ENCODE data around the gene COL21A1.

The COL21A1 gene

DNA sequence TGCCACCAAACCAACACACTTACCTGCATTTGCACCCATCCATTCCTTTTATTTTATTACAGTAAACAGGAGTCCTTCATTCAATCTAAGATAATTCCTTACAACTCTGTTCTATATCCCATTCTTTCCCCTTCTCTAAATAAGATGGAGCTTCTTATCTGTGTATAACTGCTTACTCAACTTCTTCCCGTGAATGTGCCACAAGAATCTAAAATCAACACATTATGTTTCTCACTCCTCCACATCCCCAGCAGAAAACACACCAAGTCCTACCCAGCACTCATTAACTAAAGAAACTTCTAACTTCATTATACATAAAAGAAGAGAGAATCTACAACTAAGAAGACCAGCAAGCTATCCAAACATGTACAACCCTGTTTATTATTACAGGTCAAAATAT is 141.1 kb downstream of the COL21A1 start:
- no peak for DNase-seq (ENCODE audit: low read depth)

DNA sequence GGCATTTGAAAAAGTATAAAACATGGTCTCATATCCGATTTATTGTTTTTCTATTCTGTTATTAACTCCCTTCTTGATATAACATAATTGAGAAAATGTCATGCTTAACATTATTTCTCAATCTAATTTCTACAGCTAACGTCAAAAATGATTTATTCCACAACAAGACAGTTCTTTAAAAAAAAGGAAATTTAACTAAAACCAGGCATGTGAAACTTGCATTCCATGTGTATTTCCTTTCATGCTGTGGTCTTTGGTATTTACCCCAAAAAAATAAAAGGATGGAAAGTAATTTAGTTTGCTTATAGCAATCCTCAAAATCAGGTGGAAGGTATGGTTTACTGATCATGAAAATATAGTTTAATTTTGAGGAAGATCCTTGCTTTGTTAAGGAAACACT is 142.8 kb downstream of the COL21A1 start:
- DNase-seq (ENCODE audit: low read depth) = no peak

DNA sequence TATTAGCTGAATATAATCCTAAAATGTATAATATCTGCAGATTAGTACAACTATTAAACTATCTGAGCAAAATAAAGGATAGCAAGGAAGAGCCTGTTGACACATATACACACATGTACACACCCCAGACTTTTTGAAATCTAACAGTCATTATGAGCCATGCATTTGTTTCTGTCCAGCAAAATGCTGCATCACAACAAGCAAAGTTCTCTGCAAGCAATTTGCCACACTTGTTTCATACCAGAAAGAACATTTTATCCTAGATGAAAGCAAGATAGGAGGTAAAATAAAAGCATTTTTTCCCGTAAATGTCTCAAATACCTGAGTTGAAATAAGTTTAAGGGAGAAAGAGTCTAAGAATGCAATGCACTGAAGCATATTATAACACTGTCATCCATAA is 145.2 kb downstream of the COL21A1 start:
- DNase-seq (ENCODE audit: low read depth) = no peak

DNA sequence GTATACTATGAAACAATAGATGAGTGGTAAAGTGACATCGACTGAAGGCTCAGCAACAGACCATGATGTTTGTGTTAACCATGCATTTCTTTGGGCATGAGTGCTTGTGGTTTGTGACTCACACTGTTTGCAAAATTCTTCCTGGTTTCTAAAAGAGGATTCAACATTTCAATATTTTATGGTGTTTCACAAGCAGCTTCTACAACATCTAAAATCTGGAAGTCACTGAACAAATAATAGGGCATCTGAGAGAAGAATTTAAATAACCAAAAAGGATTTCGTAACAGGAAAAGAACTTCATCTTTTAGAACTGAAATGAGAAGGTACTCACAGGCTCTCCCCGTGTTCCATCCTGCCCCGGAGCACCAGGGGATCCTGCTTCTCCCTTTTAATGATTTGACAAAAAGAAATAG is 146.2 kb downstream of the COL21A1 start:
- DNase-seq (ENCODE audit: low read depth) = no peak

DNA sequence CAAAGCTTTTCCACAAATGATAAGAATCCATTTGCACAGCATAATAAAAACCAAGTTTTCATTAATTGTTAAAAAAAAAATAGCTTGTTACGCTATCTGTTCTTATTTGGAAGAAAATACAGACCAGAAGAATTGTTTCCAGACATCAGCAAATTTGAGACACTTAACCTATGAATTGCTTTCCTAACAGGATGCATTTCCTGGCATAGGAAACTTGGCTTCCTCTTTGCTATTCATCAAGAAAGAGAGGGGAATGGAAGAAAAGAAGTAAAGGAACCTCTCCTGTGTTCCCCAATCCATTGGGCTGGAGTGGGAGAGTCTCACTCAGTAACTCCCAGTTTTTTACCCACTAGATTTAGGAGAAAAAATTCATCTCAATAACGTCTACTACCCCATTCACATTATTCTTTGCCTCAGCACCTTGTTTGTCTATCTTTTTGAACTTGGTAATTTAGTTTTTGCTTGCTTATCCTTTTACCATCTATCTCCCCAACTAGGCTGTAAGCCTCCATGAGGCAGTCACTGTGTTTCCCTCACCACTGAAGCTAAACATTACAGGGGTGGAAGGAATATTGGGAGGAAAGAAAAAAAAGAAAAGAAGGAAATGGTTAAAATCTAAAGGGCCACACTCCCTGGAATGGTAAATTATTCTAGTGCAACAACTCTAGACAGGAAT is 150.3 kb downstream of the COL21A1 start:
- DNase-seq (ENCODE audit: low read depth) = no peak

DNA sequence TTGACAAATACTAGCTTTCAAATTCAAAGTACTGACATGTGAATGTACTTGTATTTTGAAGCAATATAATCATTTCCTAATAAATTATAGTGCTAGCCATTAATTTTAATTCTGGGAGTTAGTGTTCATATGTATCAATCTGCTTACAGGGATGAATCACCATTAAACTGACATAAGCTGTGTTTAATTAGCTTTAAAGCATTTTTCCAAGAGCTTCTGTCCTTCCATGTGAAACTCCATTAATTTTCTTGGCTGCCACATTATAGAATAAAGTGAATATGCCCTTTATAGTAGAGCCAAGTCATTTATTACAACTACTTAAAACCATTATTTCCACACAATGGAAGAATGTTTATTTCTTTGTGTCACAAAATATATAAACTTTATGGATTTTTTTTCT is 150.8 kb downstream of the COL21A1 start:
- DNase-seq (ENCODE audit: low read depth) = no peak

DNA sequence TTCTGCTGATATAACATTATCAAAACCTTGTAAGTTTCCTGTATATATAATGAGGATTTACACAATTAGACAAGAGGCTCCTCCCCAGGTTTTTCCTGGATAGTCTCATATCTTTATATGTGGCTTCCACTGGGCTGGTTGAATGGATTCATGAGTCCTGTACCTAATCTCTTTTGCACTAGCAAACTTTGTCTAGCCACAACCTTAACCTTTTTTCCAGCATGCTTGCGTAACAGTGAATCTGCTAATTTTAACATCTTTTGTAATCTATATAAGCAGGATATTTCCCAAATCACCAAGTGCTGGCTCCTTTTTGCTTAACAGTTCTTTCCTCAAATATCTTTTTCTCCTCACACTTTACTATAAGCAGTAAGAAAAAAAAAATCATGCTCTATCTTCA is 153.6 kb downstream of the COL21A1 start:
- DNase-seq (ENCODE audit: low read depth) = no peak

DNA sequence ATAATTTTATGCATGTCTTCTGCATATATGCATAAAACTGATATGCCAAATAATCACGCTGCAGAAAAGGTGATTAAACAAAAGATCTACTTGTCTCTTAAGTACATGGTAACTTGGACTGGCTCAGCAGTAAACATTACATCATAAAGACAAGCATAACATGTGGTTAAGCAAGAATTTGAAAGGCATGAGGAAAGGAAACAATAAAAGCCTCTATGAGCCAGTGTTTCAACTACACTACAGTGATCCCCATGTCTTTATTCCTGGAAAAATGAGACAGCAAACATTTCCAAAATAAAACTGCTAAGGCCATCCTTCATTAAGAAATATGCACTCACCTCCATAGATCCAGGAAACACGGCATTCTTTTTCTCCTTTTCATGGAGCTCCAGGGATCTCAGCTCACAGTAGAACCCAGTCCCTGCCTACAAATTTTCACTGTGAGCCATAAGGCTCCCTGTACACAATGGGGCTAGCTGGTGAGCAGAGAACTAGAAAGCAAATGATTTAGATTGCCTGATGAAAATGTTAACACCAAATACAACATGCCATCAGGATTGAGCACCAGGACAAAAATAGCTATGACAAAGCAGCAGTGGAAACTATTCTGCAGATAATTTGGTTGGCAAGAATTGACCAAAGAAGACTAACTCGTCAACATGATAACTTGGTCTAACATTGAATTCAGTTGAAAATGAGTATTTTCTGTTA is 156.1 kb downstream of the COL21A1 start:
- DNase-seq (ENCODE audit: low read depth) = no peak

DNA sequence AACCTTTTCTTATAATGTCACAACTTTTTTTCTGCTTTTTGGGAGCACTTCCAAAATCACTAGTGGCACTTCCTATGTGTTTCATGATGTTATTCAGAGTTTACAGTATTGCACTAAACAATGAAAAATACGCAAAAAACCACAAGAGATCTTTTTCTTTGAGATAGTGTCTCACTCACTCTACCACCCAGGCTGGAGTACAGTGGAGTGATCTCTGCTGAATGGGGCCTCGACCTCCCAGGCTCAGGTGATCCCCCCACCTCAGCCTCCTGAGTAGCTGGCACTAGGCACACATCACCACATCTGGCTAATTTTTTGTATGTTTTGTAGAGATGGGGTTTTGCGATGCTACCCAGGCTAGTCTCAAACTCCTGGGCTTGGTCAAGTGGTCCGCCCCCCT is 158.7 kb downstream of the COL21A1 start:
- no peak for DNase-seq (ENCODE audit: low read depth)

DNA sequence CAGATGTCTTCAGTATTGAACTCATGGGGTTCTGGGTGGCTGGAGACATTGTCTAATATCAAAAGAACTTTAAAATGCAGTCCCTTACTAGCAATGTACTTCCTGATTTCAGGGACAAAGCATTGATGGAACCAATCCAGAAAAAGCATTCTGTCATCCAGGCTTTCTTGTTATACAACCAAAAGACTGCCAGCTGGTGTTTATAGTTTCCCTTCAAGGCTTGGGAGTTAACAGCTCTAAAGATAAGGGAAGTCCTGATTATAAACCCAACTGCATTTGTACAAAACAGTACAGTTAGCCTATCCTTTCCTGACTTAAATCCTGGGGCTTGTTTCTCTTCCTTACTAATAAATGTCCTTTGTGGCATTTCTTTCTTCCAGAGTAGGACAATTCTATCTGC is 160.0 kb downstream of the COL21A1 start:
- no peak for DNase-seq (ENCODE audit: low read depth)

DNA sequence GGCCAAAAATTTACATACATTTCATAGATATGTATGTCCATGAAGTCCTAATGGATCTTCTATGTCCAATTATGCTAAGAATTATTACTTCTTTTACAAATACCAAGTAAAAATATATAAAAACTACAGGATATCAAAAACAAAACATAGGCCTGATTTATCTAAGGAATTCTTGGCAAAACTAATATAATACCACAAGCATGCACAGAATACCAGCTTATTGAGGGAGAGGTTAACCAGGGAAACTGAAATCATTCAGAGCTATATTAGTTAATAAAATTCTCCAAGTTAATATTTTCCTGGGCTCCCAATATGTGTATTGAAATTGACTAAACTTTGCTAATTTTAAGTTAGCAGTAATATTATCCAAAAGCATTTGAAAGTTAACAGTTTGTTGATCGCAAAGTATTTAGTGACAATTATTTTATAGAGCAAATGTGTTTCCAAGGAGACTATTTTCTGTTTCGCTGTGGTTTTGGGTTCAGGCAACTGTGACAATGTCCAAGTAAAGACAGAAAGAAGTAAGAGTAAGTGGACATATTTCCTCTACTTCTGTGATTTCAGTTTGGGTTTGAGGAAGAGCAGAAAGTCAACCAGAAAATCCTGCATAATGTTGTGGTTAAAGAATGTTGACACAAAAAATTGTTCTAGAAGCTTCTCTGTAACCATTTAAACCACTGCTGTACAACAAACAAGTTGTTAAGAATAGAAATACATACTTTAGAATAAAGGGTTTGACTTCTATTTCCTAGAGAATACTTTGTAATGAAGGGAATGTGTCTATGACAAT is 167.4 kb downstream of the COL21A1 start:
- no peak for DNase-seq (ENCODE audit: low read depth)

DNA sequence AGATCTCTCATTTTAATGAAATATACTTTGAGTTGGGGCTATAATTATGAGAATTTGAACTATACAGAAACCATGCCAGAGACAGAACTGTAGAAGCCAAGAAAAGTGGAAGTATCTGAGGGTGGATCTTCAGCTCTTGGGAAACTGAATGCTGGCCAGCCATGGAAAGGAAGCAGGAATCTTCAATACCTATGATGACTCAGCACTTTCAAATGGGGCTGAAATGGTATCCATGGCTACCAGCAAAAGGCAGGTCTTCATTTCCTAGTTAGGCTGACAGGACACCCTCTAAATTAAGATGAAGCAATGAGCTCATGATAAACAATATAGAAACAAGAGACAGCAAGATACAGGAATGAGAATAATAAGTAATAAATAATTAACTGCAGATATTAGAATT is 171.3 kb downstream of the COL21A1 start:
- no peak for DNase-seq (ENCODE audit: low read depth)

DNA sequence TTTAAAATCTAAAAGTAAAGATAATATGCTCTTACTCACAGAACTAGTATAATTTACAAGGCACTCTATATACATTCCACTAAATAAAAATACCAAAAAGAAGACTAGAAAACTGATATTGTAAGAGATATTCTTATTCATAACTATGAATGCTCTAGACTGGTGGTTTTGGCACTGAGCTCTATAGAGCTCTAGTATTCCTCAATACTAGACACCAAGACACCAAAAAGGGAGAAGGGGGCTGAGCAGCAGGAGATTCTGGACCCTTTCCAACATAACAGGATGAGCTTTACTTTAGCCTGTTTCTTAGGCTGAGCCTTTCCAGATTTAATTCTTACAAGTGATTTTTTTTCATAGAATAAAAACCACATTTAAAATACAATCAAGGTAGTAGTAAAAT is 173.6 kb downstream of the COL21A1 start:
- DNase-seq (ENCODE audit: low read depth) = no peak

DNA sequence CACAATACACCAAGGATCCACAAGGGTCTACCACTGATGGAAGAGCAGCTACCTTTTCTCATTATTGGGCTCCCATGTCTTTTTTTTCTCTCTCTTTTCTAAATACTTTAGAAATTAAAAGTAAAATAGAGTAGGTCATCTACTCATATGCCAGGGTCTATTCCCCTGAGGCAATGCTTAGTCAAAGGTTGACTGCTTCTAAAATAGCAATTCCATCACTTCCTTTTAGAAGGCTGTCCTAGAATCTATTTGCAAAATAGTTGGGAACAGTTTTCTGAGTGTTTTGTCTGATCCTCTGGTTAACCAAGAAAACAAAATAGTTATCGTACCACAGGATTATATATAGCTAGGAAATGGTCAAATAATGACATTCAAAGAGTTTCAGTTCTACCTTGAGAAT is 174.1 kb downstream of the COL21A1 start:
- no peak for DNase-seq (ENCODE audit: low read depth)

DNA sequence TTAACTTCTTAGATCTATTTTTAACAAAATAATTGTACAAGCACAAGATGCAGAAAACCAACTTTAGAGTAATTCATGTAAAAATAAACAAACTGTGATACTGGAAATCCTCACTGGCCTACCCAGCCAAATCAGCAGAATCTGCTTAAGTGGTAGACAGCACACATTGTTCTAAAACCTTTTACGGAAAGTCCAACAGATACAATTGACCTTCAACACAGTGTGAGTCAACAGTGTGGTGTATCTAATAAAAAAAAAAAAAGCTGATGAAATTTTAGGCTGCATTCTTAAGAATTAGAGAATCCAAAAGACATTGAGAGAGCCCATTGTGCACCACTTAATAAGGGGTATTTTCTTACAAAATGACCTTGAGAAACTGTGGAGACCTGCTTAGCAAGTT is 174.5 kb downstream of the COL21A1 start:
- DNase-seq (ENCODE audit: low read depth) = no peak

DNA sequence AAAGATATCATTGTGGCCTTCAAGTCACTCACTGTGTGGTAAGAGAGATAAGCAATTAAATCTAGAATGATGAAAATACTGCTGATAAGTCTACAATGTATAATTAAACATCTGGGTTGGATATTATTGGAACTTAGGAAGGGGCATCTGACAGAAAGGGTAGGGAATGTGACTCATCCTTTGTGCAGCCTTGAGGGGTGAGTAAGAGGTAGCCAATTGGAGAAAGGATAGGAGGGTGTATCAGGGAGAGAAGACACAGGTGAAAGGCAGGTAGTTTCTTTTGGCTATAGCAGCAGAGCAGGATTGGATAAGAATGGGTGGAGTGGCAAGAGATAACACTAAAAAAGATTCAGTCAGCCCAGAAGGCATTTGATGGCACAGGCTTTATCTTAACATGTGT is 182.0 kb downstream of the COL21A1 start:
- DNase-seq (ENCODE audit: low read depth) = no peak

DNA sequence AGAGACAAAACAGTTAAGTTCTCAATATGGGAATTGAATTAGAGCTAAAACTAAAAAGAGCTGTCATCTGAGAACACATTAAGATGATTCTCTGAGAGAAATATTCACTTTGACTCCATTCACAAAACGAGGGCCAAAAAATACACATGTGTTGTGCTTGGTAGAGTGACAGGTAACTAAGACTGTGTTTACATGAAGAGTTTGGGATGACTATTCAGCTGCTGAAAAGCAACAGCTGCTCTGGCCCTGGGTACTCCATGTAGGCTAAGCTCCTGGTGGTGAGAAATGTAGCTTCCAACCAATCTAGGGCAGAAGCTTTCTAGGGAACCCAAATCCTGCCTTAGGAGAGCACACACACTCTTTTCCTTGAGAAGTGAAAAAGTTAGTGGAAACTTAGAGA is 184.5 kb downstream of the COL21A1 start:
- no peak for DNase-seq (ENCODE audit: low read depth)

DNA sequence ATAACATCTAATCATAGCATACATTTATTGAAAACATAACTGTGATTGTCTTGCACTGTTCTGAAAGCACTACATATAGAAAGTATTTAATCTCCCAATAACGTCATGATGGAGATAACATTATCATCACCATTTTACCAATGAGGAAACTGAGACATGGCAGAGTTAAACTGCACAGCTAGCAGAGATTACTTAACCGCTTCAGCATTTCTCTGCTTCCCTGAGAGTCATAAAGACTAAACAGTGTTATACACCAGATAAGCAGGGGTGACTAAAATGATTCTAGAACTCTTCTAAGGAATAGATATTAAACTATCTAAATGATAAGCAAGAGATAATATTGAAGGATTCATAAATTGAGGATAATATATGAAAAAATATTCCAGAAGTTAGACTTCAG is 188.7 kb downstream of the COL21A1 start:
- no peak for DNase-seq (ENCODE audit: low read depth)

DNA sequence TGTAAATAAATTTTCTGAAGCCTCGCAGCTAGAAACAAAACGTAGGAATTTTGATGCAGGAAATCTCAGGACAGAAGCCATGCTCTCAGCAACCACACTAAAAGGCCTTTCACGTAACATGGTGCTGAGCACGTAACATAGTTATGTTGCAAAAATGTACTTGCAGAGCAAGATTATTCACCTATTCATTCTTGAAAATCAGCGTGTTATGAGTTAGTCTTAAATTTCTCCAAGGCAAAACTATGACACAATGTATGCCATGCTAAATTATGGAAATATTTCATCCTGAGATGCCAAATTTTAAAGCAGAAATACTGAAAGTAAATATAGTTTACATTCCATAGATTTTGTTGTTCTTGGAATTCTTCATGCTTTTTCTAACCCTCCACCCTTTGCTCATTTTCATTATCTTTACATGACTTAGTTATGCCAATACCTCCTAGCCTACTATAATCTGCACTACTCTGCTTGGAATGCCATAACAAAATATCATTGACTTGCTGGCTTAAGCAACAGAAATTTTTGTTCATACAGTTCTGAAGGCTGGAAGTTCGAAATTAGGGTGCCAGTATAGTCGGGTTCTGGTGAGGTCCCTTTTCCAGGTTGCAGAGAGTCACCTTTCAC is 192.2 kb downstream of the COL21A1 start:
- DNase-seq (ENCODE audit: low read depth) = no peak

DNA sequence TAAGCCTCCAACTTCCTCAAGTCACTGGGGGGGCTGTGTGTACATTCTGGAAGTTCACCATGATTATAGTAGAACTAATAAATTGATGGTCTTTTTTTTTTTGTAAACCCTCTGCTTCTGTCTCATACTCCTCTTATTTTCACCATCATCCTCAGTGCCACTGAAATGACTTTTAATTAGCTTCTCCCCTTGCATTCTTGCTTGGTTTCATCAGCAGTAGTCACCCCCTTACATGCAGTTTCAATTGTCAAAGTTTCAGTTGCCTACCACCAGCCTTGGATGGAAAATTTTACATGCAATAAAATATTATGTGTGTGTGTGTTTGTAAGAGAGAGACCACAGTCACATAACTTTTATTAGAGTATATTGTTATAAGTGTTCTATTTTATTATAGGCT is 196.2 kb downstream of the COL21A1 start:
- DNase-seq (ENCODE audit: low read depth) = no peak

DNA sequence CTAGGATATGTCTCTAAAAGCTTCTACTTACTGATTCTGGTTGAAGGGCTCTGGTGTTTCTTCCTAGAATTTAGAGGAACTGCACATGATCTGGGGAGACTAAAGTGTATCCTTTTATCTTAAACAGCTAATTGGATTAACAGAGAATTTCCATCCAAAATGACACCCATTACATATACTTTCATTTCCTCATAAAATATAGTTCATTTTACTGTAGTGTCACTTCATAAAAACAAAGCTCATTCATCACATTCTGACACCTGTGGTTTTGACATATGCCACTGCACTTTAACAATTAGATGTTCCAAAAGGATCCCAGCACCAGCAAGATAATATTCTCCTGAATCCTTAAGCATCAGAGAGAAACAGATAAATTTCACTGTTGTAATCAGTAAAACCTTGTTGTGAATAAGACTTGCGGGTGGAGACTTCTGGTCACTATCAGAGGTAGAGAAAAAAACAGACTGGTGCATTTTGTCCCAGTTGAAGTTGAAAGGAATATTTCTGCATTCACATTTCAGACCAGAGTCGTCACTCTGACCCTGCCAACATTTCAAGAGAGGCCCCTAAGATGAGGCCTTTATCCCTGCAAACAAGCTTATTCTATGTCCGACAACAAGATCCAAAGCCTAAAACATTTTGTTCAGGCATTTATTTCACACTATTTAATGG is 196.7 kb downstream of the COL21A1 start:
- no peak for DNase-seq (ENCODE audit: low read depth)

DNA sequence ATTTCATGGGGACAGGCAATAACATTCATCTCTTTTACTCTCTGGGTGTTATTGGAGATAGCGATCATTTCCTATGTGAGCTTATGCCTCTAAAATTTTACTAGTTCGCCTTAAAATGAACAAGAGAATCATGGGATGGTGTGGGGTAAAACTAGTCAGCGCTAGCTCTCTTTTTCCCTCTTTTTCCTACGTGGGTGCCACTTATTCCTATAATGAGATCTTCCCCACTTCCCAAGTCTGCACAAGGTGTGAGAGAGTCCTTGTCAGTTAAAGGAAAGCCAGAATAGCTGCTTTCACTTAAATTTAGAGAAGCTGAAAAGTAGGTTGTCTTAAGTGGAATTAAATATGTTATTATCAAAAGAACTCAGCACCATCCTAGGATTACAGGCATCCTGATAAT is 198.8 kb downstream of the COL21A1 start:
- no peak for DNase-seq (ENCODE audit: low read depth)

Data from activated T-helper 1 cell treated with Interleukin-2 at 50 U/mL for 16 hours (primary cell).